ENCODE results near the gene MRPS2. TPM values are rescaled to one million over a fixed set of nuclear protein-coding genes. Genes with fewer than 3 reads are reported as not detected.

Gene MRPS2
- total and polyA plus RNA-seq, 9 of the 15 experiments (the other 6 are each of a cell fraction or from before 2014, with no cell fraction given): 8.0 to 167 (median 81.3) TPM

- TF ChIP-seq CTBP1 (IDR thresholded peaks at IDR 0.05; ENCODE audit: borderline replicate concordance) (peak; percentile 86), KAT8 (IDR thresholded peaks at IDR 0.05; ENCODE audit: low read depth) (no peak), GMEB1 (CRISPR knock-in tag; IDR thresholded peaks at IDR 0.05) (no peak), RUNX1 (IDR thresholded peaks at IDR 0.05; ENCODE audit: low read depth) (no peak), ARID3A (IDR thresholded peaks at IDR 0.05; ENCODE audit: borderline replicate concordance, low read depth, low read length) (peak; percentile 65; the same call in 1 of the 2 replicates), NEUROD1 (IDR thresholded peaks at IDR 0.05; ENCODE audit: borderline replicate concordance, low read depth, low read length, partially characterized antibody) (peak; percentile 36), ZNF584 (CRISPR knock-in tag; IDR thresholded peaks at IDR 0.05; ENCODE audit: low read depth) (no peak), POLR3G (IDR thresholded peaks at IDR 0.05; ENCODE audit: extremely low read depth, insufficient read length, insufficient replicate concordance) (no peak), ZNF277 (CRISPR knock-in tag; IDR thresholded peaks at IDR 0.05; ENCODE audit: borderline replicate concordance) (no peak), ZNF507 (tag; conservative IDR thresholded peaks at IDR 0.05) (no peak), CBX1 (IDR thresholded peaks at IDR 0.05; ENCODE audit: low read depth) (no peak), NCOA6 (IDR thresholded peaks at IDR 0.05) (no peak), ZNF224 (CRISPR knock-in tag; IDR thresholded peaks at IDR 0.05) (no peak), ZNF431 (CRISPR knock-in tag; IDR thresholded peaks at IDR 0.05) (no peak), FOXJ3 (CRISPR knock-in tag; IDR thresholded peaks at IDR 0.05) (no peak), CREB3L1 (IDR thresholded peaks at IDR 0.05; ENCODE audit: borderline replicate concordance, low read depth) (peak; percentile 26; the same call in 1 of the 2 replicates)
Observed at GRCh38 chr9:135468854-135469521, 31.5 kb upstream of the MRPS2 start (continued).
